ENCODE data around the gene MT1E. TPM values are rescaled to one million over a fixed set of nuclear protein-coding genes. Genes with fewer than 3 reads are reported as not detected.

The MT1E gene
- total RNA-seq, 1 experiment from 2014 or later = not detected

- peaks cover 16% of the 10 kb centered on the region for H3K4me1 ChIP-seq (ENCODE audit: insufficient read depth, low read length)
- BruUV-seq (replicated peaks) = no TSS peak
- POLR2A ChIA-PET (ENCODE audit: unreplicated experiment) = no interaction called here
- TF ChIP-seq CTCF (conservative IDR thresholded peaks at IDR 0.05; ENCODE audit: low read depth, low read length) (no peak), EZH2 (IDR thresholded peaks at IDR 0.05; ENCODE audit: low read length, unreplicated experiment) (no peak), EZH2phosphoT487 (IDR thresholded peaks at IDR 0.05; ENCODE audit: borderline replicate concordance, low read length) (no peak)
- no peak overlapping the region for H3K27ac ChIP-seq (ENCODE audit: low read length)
- H3K9ac ChIP-seq (ENCODE audit: low read length) = no peak overlapping the region
- H3K9me2 ChIP-seq (replicated peaks; ENCODE audit: low read length) = no peaks in the 10 kb centered on the region
- H3K9me3 ChIP-seq (ENCODE audit: low read length) = no peaks in the 10 kb centered on the region
- H3K79me2 ChIP-seq (ENCODE audit: low read length) = no peaks in the 10 kb centered on the region
- DNase-seq = no peak
- H4K20me1 ChIP-seq (ENCODE audit: low read length) = no peaks in the 10 kb centered on the region
- H3K4me3 ChIP-seq (ENCODE audit: low read length) = no peak overlapping the region
- intact Hi-C loops (cut with micrococcal nuclease) = no loop called here
- no peak for ATAC-seq
- no peak overlapping the region for H2AFZ ChIP-seq (ENCODE audit: low read length)
- H3K4me2 ChIP-seq (ENCODE audit: low read length) = no peak overlapping the region
- no peaks in the 10 kb centered on the region for H3K36me3 ChIP-seq (ENCODE audit: low read depth, low read length)
- H3F3A ChIP-seq (ENCODE audit: low read length, unreplicated experiment) = no peaks in the 10 kb centered on the region
- CTCF ChIA-PET = no interaction called here
- H3K27me3 ChIP-seq (ENCODE audit: low read length) = no peaks in the 10 kb centered on the region
Measured at GRCh38 chr16:56645311-56645710, 19.7 kb downstream of the MT1E start.

GRCh38 chr16:56645838-56646237 lies 20.3 kb downstream of the MT1E start:
- H3K36me3 ChIP-seq (ENCODE audit: low read depth, low read length) = no peaks in the 10 kb centered on the region
- H3K79me2 ChIP-seq (ENCODE audit: low read length) = no peaks in the 10 kb centered on the region
- H3K4me3 ChIP-seq (ENCODE audit: low read length) = no peak overlapping the region
- no peaks in the 10 kb centered on the region for H3K9me2 ChIP-seq (replicated peaks; ENCODE audit: low read length)
- no peak overlapping the region for H3K27ac ChIP-seq (ENCODE audit: low read length)
- no peak for DNase-seq
- no peaks in the 10 kb centered on the region for H3F3A ChIP-seq (ENCODE audit: low read length, unreplicated experiment)
- TF ChIP-seq CTCF (conservative IDR thresholded peaks at IDR 0.05; ENCODE audit: low read depth, low read length) (no peak), EZH2phosphoT487 (IDR thresholded peaks at IDR 0.05; ENCODE audit: borderline replicate concordance, low read length) (no peak), EZH2 (IDR thresholded peaks at IDR 0.05; ENCODE audit: low read length, unreplicated experiment) (no peak)
- H4K20me1 ChIP-seq (ENCODE audit: low read length) = no peaks in the 10 kb centered on the region
- no peak overlapping the region for H2AFZ ChIP-seq (ENCODE audit: low read length)
- no peak overlapping the region for H3K4me2 ChIP-seq (ENCODE audit: low read length)
- peaks cover 15% of the 10 kb centered on the region for H3K4me1 ChIP-seq (ENCODE audit: insufficient read depth, low read length)
- intact Hi-C loops (cut with micrococcal nuclease) = no loop called here
- ChIA-PET CTCF (no interaction called here), POLR2A (ENCODE audit: unreplicated experiment) (no interaction called here)
- BruUV-seq (replicated peaks) = no TSS peak
- H3K9me3 ChIP-seq (ENCODE audit: low read length) = no peaks in the 10 kb centered on the region
- no peak for ATAC-seq
- H3K27me3 ChIP-seq (ENCODE audit: low read length) = no peaks in the 10 kb centered on the region
- no peak overlapping the region for H3K9ac ChIP-seq (ENCODE audit: low read length)

GRCh38 chr16:56647641-56648431 lies 22.3 kb downstream of the MT1E start:
- Histone ChIP-seq H3K9me3 (ENCODE audit: low read length) (no peaks in the 10 kb centered on the region), H3K9ac (ENCODE audit: low read length) (no peak overlapping the region), H3K36me3 (ENCODE audit: low read depth, low read length) (no peaks in the 10 kb centered on the region), H3K27ac (ENCODE audit: low read length) (no peak overlapping the region), H3K4me2 (ENCODE audit: low read length) (no peak overlapping the region), H2AFZ (ENCODE audit: low read length) (no peak overlapping the region), H3K4me3 (ENCODE audit: low read length) (no peak overlapping the region), H3K9me2 (replicated peaks; ENCODE audit: low read length) (no peaks in the 10 kb centered on the region), H3K79me2 (ENCODE audit: low read length) (no peaks in the 10 kb centered on the region), H4K20me1 (ENCODE audit: low read length) (no peaks in the 10 kb centered on the region), H3K27me3 (ENCODE audit: low read length) (no peaks in the 10 kb centered on the region), H3F3A (ENCODE audit: low read length, unreplicated experiment) (no peaks in the 10 kb centered on the region), H3K4me1 (ENCODE audit: insufficient read depth, low read length) (peaks cover 15% of the 10 kb centered on the region)
- ATAC-seq = no peak
- CTCF ChIA-PET = interaction anchor here (0.5 kb wide), 1 partner anchor 52 kb away, joined by 7 read pairs; no protein-coding TSS in a partner anchor
- intact Hi-C loops (cut with micrococcal nuclease) = no loop called here
- no peak for DNase-seq
- no TSS peak for BruUV-seq (replicated peaks)
- POLR2A ChIA-PET (ENCODE audit: unreplicated experiment) = no interaction called here
- no peak for TF ChIP-seq CTCF (conservative IDR thresholded peaks at IDR 0.05; ENCODE audit: low read depth, low read length)
- TF ChIP-seq EZH2 (IDR thresholded peaks at IDR 0.05; ENCODE audit: low read length, unreplicated experiment) = no peak
- TF ChIP-seq EZH2phosphoT487 (IDR thresholded peaks at IDR 0.05; ENCODE audit: borderline replicate concordance, low read length) = no peak

All from PC-3 (cell line).